ENCODE data around the gene RBP5. TPM values are rescaled to one million over a fixed set of nuclear protein-coding genes. Genes with fewer than 3 reads are reported as not detected.

RBP5 gene
- polyA plus RNA-seq, 1 donor, result 3.7 TPM

DNA sequence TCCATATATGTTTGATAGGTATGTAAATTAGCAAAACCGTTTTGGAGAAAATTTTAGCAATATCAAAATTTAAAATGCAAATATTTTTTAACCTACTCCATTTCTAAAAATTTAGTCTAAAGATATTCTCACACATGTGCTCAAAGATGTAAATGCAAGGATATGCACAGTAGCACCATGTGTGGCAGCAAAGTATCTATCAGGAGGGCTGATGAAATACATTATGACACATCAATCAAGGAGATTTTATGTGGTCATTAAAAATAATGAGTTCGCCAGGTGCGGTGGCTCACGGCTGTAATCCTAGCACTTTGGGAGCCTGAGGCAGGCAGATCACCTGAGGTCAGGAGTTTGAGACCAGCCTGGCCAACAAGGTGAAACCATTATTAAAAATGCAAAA lies 28.4 kb downstream of the RBP5 start:
- no peak for DNase-seq

DNA sequence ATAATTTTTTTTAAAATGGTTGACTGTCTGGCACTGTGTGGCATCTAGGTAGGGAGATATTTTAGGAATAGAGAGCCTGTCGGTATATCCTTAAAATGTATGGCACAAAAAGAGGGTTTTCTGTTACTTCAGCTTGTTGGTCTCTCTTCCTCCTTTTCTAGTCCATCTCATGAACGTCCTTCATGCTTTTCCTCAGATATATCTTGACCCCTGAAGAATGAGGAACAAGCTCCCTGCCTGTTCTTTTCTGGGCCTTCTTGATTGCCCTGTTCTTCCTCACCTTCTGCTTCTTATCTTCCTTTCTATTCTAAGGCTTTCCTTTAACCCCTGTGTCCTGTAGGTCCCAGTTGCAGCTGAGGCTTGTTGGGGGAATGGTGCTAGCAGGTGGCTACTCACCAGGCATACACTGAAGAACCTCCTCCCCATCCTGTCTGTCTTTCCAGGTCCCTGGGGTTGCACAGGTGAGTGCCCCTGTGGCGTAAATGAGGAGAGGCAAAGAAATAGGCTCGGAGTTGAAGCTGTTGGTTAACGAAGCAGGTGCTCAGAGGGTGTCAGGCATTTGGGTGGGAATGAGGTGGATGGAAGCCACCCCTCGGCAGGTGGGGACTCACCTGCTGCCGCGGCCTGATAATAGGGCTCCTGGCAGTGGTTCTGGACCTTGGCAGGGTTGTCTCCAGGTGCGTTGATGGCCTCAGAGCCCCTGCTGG lies 29.2 kb downstream of the RBP5 start:
- DNase-seq, result no peak

DNA sequence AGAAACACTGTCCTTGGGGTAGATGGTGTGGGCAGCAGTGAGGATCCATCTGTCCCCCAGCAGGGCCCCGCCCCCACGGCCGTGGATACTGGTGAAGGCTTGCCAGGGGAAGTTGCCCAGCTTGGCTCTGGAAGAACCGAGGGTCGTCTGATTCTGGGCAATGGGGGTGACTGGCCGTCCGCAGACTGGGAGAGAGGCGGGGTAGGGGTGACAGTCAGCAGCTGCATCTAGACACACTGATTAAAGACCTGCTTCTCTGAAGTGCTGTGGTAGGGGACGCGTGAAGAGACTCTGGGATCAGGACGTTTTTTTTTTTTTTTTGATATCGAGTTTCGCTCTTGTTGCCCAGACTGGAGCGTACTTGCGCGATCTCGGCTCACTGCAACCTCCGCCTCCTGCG lies 31.7 kb downstream of the RBP5 start:
- no peak for DNase-seq

DNA sequence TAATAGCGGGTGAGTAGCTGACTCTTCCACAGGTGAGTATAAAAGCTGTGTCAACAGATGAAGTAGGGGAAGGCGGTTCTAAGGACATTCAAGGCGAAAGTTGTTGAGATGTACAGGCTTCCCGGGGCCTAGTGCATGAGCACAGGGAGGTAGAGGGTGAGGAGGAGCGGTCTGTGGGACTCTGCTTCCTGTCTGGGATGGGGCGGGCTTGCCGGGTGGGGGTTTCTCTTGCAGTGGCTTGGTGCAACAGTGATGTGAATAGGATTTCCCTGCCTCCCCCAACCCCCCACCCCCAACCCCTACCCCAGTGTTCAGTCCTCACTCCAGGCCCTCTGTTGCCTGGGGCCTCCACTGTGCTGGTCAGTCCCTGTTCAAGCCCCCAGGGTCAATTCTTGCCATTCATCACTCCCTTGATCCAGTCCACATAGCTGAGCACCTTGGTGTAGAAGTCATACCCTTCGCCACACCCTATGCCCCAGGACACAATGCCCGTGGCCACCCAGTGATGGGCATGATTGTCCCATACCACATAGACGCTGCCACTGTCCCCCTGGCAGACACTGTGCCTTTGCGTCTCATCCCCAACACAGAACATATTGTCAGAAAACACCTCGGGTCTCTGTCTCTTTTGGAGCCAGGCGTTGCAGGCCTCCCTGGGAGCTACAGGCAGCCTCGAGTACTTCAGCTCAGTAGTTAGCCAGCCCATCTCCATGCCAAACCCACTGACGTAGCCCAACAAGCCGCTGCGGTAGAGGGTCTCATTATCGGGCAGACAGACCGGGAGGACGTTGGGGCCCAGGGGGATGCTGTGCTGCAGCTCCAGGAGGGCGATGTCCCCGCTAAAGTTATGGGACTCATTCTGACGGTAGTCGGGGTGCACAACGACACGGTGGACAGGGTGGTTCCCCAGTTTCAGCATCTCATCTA lies 32.4 kb downstream of the RBP5 start:
- DNase-seq, result no peak

DNA sequence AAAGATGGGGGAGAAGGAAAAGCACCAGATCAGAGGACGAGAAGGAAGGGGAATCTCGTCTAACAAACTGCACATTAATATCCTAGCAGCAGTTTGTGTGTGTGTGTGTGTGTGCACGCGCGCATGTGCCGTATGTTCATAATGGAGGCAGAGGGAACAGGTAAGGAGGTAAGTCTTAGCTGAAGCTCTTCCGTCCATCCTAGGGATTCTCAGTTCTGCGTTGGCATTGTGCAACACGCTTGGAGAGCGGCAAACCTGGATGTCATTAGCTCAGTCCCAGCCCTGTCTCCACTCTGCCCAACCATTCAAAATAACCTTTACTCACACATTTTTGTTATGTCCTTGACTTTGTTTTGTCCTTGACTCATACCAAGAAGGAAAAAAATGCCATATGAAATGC lies 34.8 kb downstream of the RBP5 start:
- DNase-seq, result no peak

DNA sequence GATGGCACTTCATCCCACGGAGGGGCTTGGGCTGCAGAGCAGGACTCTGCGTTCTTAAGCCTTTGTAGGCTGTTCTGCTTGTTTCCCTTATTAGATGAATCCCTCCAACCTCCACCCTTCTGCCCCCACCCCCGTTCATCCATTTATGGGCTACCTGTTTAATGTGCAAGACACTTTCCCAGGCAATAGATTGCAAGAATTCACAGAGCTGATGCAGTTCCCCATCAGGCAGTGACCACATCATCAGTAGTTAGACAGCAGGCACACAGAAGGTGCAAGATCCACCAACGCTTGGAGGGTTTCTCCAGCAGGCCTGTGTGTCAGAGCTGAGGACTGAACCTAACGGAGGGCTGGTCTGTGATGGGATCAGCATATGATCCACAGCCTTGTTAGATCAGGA lies 35.2 kb downstream of the RBP5 start:
- no peak for DNase-seq

DNA sequence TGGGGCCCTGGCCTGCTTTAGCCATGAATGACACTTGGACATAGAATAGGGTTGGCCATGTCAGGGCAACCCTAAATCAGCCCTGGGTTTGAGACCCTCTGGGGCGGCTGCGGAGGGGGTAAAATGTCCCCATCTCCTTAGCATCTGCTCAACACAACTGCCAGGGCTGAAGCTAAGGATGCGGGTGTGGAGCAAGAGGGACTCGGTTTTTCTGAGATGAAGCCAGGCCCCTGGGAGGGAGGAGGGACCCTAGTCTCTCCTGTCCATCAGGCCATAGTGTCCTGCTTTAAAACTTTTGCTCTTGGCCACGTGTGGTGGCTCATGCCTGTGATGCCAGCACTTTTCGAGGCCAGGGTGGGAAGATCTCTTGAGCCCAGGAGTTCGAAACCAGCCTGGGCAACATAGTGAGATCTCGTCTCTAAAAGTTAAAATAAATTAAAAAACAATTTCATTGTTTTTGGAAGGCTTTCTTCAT lies 35.7 kb downstream of the RBP5 start:
- DNase-seq, result no peak

DNA sequence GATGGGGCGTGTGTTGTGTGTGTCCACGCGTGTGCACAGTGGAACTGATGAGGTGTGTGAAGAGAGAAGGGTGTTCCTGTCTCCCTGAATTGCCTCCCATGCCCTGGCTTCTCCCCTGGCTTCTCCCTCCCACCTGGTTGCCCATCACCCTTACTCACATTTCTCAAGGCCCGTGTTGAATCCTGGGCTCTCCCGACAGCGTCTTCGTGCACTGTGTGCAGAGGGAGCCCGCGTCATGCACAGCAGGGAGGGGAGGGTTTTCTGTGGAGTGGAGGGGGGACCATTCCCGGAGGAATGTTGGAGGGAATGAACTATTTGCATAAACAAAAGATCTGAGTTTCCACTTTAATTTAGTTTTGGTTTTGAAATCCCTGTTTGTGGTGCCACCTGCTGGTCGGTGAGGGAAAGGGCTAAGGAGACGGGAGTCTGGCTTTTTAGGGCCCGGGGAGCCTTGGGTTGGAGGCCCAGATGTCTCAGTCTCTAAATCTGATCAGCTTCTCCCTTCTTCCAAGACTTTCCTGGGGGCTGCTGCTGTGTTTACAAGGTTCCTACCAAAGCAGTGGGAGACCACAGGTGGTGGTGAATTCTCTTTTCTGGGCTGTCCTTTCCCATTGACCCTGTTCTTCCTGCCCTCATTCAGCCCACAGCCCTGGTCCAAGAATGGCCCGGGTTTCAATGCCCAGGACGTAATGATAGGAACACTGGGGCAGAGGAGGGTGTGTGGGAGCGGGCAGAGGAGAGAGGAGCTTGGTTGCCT lies 36.3 kb downstream of the RBP5 start, which contains the start of gene C1R:
Gene C1R (minus strand): TSS at position 217 of the 757 bp plus-strand sequence. CDS start 57 bp downstream, at position 160.
- peak; percentile 86 for DNase-seq

DNA sequence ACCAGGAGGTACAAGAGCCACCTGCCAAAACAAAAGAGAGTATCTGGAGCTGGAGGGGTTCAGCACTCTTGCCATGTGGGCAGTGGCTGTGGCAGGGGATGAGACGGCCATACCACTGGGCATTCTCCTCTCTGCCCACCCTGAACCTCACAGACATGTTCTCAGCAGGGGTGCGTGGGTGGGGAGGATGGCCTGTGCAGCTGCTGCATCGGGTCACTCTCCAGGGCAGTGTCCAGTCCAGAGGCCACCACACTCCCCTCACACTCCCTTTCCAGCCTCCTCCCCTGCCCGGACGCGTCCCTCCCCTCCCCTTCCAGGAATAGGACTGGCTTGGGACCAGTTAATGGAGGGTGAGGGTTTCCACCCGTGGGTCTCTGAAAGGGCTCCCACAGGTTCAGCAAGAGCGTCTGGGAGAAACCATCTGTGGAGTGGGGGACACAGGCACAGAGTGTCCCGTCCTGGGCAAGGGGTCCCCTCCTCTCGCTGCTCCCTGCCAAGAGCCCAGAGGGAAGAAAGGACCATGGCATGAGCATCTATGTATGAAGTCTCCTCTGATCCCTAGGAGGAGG lies 36.9 kb downstream of the RBP5 start:
- DNase-seq, result peak; percentile 48

DNA sequence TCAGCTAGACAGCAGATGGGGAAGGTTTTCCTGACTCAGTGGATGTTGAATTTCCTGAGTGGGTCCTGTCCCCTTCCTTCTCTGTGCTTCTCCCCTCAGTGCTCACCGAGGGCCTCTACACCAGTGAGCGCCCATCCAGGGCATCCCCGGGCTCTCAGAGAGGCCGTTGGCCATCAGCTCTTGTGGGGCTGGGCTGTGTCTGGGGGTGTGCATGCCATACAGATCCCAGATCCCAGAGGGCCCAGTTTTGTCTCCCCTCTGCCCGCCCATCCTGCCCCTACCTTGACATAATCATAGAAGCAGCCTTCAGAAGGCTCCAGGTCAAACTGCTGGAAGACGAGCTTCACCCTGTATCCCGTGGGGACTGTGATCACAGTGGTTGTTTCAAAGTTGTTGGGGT lies 37.5 kb downstream of the RBP5 start:
- no peak for DNase-seq

DNA sequence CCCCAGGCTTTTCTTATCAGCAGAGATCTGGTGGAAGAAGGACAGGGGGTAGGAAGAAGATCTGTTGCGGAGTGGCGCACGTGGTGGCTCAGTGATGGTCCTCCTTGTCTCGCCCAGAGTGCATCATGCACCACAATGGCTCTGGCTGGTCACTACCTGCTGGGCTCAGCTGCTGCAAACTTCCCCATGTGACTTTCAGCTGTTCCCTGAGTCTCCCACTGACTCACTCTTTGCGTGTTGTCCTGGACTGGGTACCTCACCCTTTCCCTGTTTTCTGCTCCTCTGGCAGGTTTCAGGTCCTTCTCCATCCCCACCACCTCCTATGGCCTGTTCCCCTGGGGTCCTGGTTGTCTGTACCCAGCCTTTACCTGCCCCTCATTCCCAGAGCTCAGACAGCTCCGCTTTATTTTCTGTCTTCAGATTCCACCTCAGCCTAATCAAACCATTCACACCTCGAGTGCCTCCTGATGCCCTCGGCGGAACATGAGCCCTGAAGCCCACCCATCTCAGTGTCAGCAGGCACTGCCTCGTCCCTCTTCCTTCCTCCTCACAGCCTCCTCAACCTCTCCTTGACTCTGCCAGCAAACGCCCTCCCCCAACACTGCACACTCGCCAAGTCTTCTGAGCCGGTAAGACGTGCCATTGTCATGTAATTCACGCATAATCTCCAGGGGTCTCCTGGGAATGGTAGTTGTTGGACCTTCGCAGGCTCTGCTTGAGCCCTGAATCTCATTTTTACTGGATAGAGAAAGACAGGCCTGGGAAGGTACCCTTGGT lies 38.3 kb downstream of the RBP5 start:
- no peak for DNase-seq

DNA sequence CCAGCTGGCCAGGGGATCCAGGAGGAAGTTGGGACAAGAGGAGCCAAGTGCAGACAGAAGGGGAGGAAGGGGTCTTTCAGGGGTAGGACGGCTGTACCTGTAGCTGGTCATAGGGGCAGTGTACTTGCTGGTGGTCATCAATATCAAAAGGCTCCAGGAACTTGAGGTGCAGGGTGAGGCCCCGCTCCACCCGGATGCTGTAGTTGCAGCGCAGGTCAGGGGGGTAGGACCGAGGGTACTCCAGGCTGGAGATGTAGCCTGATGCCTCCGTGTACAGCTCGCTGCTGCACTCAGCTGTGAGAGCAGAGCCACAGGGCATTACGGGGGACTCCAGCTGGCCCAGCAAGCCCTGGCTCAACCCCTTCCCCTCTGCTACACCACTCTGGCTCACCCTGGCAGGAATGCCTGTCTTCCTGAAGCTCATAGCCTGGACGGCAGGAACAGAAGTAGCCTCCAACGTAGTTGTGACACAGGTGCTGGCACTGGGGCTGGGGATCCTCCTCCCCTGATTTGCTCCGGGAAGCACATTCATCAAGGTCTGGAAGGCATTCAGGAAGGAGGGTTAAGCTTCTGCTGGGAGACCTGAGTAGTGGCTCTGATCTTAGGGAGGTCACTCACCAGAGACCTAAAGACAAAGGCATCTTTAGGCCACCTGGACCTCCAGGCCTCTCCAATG lies 39.4 kb downstream of the RBP5 start:
- DNase-seq, result no peak

DNA sequence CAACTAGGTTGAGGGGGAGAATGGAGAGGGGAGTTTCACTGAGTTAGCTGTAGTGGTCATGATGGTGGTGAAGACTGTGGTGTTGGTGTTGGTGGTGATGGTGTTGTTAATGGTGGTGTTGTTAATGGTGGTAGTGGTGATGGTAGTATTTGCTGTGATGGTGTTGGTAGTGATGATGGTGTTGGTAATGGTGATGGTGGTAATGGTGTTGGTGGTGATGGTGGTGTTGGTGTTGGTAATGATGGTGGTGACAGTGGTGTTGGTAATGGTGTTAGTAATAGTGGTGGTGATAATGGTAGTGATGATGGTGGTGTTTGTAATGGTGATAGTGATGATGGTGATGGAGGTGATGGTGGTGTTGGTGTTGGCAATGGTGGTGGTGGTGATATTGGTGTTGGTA lies 45.6 kb downstream of the RBP5 start:
- DNase-seq, result no peak

DNA sequence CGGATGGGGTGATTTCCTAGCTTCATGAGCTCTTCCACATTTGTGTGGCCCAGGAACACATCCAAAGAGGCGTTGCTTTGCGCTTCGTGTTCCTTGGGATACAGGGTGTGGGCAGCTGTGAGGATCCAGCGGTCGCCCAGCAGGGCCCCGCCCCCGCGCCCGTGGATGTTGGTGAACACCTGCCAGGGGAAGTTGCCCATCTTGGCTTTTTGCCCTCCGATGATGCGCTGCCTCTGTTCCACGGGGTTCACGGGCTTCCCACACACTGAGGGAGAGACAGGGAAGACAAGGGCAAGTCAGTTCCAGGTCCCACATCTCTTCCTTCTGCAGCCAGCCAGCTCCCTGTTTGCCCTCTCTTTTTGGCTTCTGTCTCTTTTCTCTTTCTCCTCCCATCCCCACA lies 47.7 kb downstream of the RBP5 start:
- no peak for DNase-seq

DNA sequence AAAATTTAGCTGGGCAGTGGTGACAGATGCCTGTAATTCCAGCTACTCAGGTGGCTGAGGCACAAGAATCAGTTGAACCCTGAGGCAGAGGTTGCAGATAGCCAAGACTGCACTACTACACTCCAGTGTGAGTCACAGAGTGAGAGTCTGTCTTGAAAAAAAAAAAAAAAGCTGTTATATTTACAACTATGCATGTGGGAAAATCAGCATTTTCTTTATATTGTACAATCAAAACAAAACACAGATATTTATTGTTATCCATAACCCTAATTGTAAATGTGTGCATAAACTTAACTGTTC lies 48.9 kb downstream of the RBP5 start:
- DNase-seq, result no peak

DNA sequence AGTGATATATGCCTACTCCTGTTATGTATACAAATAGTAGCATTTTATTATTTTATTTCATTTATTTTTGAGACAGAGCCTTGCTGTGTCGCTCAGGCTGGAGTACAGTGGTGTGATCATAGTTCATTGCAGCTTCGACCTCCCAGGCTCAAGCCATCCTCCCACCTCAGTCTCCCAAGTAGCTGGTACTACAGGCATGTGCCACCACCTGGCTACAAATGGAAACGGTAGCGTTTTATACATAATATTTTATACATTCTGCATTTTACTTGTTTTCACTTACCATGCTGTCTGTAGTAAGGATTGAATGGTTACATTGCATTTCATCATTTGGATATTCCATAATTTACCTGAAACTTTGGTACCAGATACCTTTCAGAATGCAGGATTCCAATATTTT lies 50.5 kb downstream of the RBP5 start:
- no peak for DNase-seq

DNA sequence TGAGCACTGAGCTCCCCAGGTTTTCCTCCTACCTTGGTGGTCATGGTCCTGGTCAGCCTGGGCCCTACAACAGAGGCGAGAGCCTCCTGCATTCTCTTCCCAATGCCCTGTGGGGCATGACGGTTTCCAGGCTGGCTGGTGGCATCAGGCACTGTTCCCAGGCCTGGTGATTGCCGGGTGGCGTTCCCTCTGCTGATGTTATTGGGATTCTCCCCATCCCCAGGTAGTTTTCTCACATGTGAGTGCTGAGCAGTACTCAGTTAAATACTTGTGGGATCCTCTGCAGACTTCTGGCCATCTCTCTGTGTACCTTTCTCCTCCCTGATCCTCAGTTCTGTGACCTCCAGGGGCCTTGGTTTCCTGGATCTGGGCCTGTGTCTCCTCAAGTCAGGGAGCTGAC lies 52.2 kb downstream of the RBP5 start:
- DNase-seq, result no peak

DNA sequence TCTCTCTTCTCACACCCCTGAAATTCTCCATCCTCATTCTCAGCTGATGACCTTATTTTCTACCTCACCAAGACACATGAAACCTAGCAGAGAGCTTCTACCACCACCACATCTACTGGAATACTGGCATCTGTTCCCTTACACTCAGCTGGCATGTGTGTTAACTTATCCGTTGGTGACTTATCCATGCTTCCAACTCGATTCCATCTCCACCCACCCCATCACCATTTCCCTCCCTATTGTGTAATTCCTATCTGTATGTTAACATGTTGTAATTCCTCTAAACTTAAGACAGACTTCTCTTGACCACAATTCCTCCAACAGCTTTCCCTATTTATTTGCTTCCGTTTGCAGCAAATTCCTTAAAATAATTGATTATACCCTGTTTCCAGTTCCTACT lies 52.8 kb downstream of the RBP5 start:
- no peak for DNase-seq

DNA sequence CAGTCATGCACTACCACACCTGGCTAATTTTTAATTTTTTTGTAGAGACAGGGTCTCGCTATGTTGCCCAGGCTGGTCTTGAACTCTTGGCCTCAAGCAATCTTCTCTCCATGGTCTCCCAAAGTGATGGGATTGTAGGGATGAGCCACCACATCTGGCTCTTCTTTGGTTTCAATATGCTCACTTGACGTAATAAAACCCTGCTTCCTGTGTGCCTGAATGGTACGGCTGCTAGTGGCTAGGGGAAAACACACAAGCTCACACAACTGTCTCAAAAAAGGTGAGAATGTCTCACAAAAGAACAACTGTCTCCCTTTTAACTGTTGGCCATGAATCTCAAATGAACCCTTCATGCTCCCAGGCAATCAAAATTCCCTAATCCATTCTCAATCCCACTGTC lies 53.2 kb downstream of the RBP5 start:
- DNase-seq, result no peak

DNA sequence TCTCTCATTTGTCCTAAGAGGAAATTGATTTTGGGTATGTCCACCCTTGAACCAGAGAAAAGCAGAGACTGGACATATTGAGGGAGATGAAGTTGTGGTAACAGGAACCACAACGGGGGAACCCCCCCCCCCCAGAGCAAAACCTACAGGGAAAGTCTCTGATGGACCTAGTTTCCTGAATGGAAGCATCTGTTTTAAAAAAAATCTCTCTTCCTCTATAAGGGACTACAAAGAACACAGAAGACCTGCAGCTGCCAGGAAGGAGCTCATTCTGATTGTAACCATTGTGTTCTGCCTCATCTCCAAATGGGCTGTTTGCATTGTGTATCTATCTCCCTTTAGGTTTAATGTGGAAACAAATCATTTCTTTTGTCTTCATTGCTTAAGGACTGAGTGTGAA lies 54.7 kb downstream of the RBP5 start:
- DNase-seq, result no peak

All from hindlimb muscle (tissue), 1 donor.